Effector CD8-positive, alpha-beta T cell (primary cell): ENCODE results near the gene MSH4.
"Not testable (repeated sequence)": the region's sequence is repeated elsewhere in the genome, so short reads cannot be mapped to it uniquely, and the experiment has no call there.

ENCODE experiments used
- DNase-seq: peaks from one replicate; lab custom pipeline; 2025; lab: John Stamatoyannopoulos, UW

MSH4 gene

DNA sequence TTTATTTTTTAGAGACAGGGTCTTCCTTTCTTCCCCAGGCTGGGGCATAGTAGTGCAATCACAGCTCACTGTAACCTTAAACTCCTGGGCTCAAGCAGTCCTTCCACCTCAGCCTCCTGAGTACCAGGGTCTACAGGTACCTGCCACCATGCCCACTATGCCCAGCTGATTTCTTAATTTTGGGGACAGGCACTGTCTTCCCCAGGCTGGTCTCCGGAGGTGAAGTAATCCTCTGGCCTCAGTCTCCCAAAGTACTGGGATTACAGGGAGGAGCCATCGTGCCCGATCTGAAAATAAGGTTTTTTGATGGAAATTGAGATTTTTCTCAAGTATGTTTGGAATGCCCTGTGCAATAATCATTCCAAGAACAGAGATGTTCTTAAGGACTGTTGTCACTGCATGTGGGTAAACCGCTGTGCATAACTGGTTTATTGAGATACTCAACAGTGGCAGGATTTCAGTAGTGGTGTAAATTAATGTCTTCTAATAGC lies 934 bp upstream of the MSH4 start:
- DNase-seq, result no peak

DNA sequence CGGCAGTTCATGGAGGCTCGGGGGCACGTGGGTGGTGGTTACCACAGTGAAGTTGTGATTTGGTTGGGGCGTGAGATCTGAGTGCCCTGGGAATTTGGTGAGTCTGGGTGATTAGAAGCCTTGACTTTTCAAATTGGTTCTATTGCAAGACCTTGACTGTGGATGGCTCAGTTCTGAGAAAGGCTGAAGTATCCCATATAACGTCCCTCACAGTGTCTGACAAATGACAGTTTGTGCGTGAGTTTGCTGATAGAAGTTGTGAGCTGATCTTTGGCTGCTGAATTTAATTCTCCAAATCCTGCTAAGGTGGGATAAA lies 549 bp downstream of the MSH4 start:
- DNase-seq, result no peak

DNA sequence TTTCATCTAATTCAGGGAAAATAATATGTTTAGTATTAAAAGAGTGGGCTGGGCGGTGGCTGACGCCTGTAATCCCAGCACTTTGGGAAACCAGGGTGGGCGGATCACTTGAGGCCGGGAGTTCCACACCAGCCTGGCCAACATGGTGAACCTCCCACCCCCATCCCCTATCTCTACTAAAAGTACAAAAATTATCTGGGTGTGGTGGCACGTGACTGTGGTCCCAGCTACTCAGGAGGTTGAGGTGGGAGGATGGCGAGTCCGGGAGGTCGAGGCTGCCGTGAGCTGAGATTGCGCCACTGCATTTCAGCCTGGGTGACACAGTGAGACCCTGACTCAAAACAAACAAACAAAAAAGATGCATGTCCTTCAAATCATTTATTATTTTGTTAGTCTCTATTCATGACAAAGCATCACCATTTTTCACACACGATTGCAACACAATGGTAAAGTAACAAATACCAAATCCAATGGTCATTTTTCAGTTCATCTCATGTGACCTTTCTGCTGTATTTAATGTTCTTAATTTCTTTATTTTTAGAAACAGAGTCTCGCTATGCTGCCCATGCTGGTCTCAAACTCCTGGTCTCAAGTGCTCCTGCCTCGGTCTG lies 1.0 kb downstream of the MSH4 start:
- no peak for DNase-seq

DNA sequence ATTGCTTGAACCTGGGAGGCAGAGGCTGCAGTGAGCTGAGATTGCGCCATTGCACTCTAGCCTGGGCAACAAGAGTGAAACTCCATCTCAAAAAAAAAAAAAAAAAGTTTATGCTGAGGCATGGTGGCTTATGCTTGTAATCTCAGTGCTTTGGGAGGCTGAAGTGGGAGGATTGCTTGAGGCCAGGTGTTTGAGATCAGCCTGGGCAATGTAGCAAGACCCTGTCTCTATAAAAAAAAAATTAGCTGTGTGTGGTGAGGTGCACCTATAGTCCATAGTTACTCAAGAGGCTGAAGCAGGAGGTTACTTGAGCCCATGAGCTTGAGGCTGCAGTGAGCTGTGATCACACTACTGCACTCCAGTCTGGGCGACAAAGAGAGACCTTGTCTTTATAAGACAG lies 4.8 kb downstream of the MSH4 start:
- not testable (repeated sequence) for DNase-seq

DNA sequence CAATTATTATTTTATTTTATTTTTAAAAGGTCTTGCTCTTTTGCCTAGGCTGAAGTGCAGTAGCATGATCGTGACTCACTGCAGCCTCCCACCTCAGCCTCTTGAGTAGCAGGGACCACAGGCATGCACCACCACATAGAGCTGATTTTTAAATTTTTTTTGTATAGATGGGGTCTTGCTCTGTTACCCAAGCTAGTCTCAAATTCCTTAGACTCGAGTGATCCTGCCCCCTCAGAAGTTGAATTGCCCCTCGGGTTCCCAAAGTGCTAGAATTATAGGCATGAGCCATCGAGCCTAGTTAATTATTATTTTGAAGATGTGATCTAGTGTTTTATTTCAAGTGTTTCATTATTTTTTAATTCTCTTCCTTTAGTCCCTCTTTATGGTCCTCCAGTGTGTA lies 12.2 kb downstream of the MSH4 start:
- DNase-seq, result no peak

DNA sequence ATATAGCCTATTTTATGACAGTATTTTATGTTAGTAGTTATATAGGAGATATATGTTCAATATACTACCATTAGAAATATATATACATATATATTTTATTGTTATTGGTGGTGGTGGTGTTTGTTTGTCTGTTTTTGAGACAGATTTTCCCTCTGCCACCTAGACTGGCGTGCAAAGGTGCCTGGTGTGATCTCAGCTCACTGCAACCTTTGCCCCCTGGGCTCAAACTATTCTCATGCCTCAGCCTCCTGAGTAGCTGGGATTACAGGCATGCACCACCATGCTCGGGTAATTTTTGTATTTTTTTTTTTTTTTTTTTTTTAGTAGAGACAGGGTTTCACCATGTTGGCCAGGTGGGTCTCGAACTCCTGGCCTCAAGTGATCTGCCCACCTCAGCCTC lies 13.4 kb downstream of the MSH4 start:
- DNase-seq, result not testable (repeated sequence)

DNA sequence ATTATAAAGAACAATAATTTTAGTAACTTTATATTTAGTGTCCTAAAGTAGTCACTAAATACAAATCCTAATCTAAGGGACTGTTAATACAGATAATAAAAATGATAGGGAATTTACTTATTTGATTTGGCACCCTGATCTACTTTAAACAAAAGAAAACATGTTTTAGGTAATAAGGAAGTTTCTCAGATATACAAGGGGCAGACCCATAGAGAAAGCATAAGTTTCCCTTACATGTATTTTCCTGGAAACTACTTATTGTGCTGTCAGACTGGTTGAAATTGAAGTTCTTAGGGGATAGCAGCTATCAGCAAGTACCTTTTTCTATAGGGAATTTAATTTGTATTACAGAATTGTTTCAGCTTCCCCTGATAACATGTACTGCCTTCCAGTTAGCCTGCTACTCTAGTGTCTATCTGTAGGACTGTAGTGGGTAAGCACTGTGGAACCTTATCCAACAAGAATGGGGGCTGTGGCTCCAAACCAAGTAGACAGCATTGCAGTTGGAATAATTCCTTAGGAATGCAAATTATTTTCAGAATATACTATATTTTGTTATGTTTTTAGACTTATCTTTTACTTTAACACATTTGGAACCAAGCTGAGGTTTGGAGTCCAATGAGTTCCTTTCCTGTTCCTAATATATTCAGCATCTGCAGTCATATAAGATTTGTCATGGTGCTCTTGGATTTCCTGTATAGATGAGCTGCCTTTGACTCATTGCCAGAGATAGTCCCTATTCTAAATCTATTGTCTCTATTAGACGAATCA lies 14.7 kb downstream of the MSH4 start:
- no peak for DNase-seq

DNA sequence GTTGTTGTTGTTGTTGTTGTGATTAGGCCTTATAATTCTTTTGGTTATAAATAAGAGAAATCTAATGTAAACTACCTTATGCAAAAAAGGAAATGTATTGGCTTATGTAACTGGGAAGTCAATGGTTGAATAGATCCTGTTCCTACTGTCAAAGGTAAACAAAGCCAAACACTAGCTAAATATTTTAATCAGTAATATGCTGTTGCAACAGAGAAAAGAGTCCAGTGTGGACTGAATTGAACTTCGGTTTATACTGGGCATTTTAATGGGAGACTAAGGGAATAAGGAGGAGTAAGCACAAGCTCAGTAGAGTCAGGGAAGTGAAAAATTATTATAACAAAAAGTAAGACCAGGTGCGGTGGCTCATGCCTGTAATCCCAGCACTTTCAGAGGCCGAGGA lies 15.4 kb downstream of the MSH4 start:
- no peak for DNase-seq

DNA sequence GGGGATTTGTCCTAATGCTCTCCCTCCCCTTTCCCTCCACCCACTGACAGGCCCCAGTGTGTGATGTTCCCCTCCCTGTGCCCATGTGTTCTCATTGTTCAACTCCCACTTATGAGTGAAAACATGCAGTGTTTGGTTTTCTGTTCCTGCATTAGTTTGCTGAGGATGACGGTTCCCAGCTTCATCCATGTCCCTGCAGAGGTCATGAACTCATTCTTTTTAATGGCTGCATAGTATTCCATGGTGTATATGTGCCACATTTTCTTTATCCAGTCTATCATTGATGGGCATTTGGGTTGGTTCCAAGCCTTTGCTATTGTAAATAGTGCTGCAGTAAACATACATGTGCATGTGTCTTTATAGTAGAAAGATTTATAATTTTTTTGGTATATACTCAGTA lies 26.9 kb downstream of the MSH4 start:
- DNase-seq, result not testable (repeated sequence)

DNA sequence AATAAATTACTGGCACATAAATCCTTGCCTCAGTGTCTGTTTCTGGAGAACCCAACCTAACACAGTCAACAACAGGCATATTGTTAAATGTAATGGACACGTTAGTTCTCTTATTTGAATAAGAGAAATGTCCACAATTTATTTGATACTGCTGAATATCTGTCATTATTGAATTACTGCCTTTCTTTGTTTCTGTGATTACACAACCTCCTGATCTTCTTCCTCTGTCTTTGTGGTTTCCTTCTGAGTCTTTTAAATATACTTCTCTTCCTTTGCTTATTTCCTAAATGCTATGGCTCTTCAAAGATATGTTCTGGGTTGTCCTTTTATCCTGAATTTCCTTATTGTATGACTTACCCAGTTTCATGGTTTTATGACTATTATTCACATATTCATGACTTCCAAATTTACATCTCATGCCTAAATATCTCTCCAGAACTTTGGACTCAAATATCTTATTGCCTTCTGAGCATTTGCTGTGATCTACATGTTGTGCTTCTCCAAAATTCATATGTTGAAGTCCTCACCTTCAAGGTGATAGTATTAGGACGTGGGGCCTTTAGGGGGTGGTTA lies 39.9 kb downstream of the MSH4 start:
- DNase-seq, result no peak

DNA sequence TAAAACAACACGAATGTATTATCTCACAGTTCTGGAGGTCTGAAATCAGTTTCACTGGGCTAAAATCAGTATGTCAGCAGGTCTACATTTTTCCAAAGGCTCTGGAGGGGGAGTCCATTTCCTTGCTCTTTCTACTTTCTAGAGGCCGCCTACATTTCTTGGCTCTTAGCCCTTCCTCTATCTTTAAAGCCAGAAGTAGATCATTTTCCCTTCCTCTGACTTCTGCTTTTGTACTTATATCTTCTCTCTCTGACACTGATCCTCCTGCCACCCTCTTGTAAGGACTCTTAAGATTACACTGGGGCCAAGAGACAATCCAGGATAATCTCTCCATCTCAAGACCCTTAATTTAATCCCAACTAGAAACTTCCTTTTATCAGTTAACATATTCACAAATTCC lies 41.4 kb downstream of the MSH4 start:
- no peak for DNase-seq

DNA sequence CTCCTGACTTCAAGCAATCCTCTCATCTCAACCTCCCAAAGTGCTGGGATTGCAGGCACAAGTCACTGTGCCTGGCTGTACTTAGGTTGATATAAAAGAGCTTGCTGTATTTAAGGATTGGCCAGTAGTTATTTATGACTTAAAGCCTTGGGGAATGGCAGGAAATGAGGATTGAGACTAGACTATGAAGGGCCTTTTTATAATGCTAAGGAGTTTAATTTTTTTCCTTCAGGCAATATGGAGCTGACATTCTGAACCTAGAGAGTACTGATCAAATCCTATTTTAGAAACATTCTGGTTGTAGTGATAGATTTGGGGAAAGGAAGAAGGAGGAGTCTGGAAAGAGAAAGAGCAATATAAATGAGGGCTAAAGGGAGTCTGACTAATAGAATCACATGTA lies 44.7 kb downstream of the MSH4 start:
- DNase-seq, result no peak

DNA sequence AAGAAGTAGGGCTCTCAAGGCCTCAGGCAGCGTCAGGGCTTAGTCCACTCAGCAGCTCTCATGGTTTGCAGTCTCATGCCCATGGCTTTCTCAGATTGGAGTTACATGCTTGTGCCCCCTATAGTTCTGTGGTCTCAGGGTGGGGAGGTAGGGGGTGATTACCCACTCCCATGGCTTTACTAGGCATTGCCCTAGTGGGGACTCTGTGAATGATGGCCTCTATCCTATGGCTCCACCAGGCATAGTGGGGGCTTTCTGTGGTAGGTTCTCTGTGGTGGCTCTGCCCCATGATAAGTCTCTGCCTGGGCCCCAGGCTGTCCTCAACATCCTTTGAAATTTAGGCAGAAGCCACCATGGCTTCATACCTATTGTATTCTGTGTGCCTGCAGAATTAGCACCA lies 48.9 kb downstream of the MSH4 start:
- DNase-seq, result no peak

DNA sequence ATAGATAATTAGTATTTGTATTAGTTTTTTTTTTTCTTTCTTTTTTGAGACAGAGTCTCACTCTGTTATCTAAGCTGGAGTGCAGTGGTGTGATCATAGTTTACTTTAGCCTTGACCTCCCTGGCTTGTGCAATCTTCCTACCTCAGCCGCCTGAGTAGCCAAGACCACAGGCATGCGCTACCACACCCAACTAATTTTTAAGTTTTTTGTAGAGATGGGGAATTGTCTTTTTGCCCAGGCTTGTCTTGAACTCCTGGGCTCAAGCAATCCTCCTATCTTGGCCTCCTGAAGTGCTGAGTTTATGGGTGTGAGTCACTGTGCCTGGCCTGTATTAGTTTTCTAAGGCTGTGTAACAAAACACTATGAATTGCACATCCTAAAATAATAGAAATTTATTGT lies 58.3 kb downstream of the MSH4 start:
- no peak for DNase-seq

DNA sequence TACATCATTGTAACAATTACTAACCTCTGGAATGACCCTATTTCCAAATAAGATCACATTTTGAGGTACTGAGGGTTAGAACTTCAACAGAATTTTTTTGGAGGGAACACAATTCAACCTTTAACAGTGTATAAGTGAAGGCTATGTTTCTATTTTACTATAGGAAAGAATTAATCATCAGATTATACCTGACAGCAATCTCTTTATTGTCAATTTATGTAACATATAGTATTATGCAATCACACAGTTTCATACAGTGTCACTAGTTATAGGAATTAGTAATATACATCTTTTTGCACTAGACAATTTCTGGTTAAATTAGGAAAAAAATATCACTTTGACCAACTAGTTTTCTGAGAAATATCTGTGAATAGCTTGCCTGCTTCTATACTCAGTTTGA lies 59.1 kb downstream of the MSH4 start:
- no peak for DNase-seq

DNA sequence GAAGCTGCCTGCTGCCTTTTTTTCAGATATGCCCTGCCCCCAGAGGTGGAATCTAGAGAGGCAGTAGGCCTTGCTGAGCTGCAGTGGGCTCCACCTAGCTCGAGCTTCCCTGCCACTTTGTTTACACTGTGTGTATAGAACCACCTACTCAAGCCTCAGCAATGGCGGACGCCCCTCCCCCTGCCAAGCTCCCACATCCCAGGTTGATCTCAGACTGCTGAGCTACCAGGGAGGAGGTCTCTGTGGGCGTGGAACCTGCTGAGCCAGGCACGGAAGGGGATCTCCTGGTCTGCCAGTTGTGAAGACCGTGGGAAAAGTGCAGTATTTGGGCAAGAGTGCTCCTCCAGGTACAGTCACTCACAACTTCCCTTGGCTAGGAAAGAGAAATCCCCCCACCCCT lies 65.1 kb downstream of the MSH4 start:
- DNase-seq, result no peak

DNA sequence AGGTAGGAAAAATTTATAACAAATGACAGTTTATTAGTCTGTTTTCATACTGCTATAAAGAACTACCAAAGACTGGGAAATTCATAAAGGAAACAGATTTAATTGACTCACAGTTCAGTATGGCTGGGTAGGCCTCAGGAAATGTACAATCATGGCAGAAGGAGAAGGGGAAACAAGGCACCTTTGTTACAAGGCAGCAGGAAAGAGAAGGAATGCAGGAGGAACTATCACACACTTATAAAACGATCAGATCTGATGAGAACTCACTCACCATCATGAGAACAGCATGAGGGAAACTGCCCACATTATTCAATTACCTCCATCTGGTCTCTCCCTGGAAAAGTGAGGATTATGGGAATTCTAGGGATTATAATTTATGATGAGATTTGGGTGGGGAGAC lies 74.3 kb downstream of the MSH4 start:
- no peak for DNase-seq

DNA sequence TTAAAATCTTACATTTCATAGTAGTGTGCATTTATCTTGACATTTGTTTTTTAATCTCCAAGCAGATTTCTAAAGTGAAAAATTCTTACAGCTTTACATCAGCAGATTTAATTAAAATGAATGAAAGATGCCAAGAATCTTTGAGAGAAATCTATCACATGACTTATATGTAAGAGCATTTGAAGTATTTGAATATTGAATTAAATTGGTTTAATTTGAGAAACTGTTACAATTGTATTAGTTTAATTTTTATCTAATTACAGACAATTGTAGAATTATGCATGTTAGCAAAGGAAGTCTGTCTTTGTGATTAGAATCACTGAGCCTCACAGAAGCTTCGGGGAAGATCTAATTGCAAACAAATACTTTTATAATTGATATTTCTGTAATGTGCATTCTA lies 83.3 kb downstream of the MSH4 start:
- DNase-seq, result no peak

DNA sequence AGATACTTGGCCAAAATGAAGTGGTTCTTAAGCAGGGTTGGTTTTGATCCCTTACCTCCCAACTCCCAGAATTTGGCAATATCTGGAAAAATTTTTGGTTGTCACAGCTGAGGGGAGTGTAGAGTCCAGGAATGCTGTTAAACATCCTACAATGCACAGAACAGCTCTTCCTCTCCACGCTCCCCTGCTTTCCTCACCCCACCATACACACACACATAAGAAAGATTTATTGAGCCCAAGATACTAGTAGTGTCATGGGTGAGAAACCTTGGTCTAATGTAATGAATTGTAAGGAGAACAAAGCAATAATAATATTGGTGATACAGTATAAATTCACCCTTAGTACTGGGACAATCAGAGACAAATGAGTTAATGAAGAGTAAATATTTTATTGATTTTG lies 87.8 kb downstream of the MSH4 start:
- DNase-seq, result no peak

DNA sequence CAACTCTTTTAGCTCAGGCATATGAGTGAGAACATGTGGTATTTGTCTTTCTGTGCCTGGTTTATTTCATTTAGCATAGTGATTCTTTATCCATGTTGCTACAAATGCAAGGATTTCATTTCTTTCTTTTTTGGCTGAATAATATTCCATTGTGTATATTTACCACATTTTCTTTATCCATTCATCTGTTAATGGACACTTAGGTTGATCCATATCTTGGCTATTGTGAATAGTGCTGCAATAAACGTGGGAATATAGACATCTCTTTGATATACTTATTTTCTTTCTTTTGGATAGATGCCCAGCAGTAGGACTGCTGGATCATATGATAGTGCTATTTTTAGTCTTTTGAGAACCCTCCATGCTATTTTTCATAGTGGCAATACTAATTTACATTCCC lies 104.7 kb downstream of the MSH4 start:
- no peak for DNase-seq

DNA sequence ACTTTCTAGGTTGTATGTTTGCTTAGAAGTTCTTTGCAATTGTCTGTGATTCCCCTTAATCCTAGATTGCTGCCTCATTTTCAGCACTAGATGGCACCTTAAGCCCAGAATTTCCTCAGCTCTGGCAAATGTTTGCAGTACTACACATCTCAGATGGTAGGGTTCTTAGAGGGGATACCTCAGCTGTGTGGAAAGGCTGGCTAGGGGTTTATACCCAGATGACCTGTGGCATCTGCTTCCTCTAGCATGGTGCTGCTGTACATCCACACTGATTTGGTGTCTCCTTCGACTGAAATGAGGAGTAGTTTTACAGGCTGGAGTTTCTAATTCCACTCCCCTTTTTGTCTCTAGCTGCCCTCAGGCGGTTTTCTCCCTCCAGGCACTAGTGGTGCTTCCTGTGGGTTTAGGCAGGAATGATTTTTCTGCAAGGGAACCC lies 112.1 kb downstream of the MSH4 start:
- DNase-seq, result no peak

DNA sequence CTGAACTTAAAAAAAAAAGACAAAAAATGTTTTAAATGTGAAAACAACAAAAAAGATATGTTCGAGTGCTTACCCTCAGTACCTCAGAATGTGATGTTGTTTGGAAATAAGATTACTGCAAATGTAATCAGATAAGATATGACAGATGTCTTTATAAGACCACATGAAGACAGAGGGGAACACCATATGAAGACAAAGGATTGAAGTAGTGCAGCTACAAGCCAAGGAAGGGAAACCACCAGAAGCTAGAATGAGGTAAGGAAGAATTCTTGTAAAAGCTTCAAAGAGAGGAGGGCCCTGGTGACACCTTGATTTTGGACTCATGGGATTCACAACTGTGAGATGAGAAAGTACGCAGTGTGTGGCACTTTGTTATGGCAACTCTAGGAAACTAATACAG lies 120.2 kb downstream of the MSH4 start:
- DNase-seq, result no peak

DNA sequence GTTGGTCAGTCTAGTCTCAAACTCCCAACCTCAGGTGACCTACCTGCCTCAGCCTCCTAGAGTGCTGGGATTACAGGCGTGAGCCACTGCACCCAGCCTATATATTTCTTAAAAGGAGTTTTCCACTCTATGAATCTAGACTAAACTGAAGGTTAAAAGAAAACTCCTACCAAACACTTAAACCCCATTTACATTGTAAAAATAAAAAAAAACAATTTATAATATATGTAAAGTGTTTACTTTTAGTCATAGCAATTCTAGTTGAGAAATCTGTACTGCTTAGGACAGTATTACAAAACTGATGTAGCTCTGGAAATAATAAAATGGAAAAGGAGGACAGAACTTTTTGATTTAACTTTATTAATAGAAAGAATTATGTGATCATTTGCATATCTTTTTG lies 126.0 kb downstream of the MSH4 start:
- DNase-seq, result no peak

DNA sequence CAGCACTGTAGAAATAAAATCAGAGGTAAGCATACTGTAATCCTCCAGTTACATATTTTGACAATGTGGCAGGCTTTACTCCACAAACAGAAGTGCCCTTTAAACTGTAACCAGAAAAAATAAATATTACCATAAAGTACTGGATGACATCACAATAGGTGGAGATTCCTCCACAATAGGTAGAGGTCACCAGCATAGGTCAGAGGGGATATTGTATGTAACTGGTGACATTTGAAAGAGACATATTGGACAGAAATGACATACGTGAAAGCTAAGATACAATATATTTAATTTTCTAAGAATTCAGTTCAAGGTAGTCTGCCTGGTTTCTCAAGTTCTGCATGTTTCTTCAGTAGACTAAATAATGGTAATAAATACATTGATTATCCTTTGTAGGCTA lies 135.6 kb downstream of the MSH4 start, which contains the start of gene ASB17:
Gene ASB17 (minus strand): TSS at position 101 of the 400 bp plus-strand sequence. CDS start 113 bp downstream, outside the sequence.
- DNase-seq, result no peak
